Measurements from ENCODE around the gene ACAD10. TPM values are rescaled to one million over a fixed set of nuclear protein-coding genes. Genes with fewer than 3 reads are reported as not detected.

ACAD10 gene
- total RNA-seq, 2 experiments from 2014 or later: 15.0 to 35.3 TPM

- Histone ChIP-seq H3K36me3 (ENCODE audit: insufficient read depth, low read length) (no peaks in the 10 kb centered on the region), H2AFZ (ENCODE audit: low read length) (peak overlapping the region; percentile 77), H3K4me2 (ENCODE audit: low read length) (peak overlapping the region; percentile 63), H4K20me1 (ENCODE audit: insufficient read depth, low read length) (no peaks in the 10 kb centered on the region), H3K4me3 (ENCODE audit: low read depth, low read length, poor library complexity, severe bottlenecking) (peak overlapping the region; percentile 40), H3K9me3 (ENCODE audit: low read length) (no peaks in the 10 kb centered on the region), H3K9me2 (ENCODE audit: insufficient read depth, low read length) (no peaks in the 10 kb centered on the region), H3K4me1 (ENCODE audit: insufficient read depth, low read length, poor library complexity, severe bottlenecking) (peaks cover 85% of the 10 kb centered on the region), H3K27ac (ENCODE audit: low read depth, low read length, poor library complexity, severe bottlenecking) (peak overlapping the region; percentile 88), H3K79me2 (ENCODE audit: insufficient read depth, low read depth, low read length) (no peaks in the 10 kb centered on the region)
- ChIA-PET POLR2A (interaction anchor here (0.6 to 3.5 kb wide), 12 partner anchors 12 to 1458 kb away, joined by 3 to 26 read pairs (median 4); partner anchors contain the start of genes ACAD10 and BRAP), CTCF (ENCODE audit: unreplicated experiment) (no interaction called here)
- intact Hi-C loops (cut with micrococcal nuclease; ENCODE audit: unreplicated experiment): loop anchor here (10.0 kb wide), 1 partner anchor 359 kb away; the partner anchor contains the start of gene SH2B3
- TF ChIP-seq, protein P1, sequence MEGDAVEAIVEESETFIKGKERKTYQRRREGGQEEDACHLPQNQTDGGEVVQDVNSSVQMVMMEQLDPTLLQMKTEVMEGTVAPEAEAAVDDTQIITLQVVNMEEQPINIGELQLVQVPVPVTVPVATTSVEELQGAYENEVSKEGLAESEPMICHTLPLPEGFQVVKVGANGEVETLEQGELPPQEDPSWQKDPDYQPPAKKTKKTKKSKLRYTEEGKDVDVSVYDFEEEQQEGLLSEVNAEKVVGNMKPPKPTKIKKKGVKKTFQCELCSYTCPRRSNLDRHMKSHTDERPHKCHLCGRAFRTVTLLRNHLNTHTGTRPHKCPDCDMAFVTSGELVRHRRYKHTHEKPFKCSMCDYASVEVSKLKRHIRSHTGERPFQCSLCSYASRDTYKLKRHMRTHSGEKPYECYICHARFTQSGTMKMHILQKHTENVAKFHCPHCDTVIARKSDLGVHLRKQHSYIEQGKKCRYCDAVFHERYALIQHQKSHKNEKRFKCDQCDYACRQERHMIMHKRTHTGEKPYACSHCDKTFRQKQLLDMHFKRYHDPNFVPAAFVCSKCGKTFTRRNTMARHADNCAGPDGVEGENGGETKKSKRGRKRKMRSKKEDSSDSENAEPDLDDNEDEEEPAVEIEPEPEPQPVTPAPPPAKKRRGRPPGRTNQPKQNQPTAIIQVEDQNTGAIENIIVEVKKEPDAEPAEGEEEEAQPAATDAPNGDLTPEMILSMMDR (conservative IDR thresholded peaks at IDR 0.05; ENCODE audit: low read length): no peak
- TF ChIP-seq EZH2phosphoT487 (IDR thresholded peaks at IDR 0.05; ENCODE audit: borderline replicate concordance, low read depth, low read length): no peak
- no TSS peak for BruUV-seq (replicated peaks)
- peak; percentile 86 for DNase-seq (ENCODE audit: low spot score)
Observed at GRCh38 chr12:111764120-111764821, 78.4 kb downstream of the ACAD10 start.

GRCh38 chr12:111766608-111767361, 80.9 kb downstream of the ACAD10 start, which contains the start of gene ALDH2:
ALDH2 (plus strand) TSS chr12:111766933; CDS start chr12:111766983, 50 bp downstream.
- TF ChIP-seq EZH2phosphoT487 (IDR thresholded peaks at IDR 0.05; ENCODE audit: borderline replicate concordance, low read depth, low read length): no peak
- TF ChIP-seq, protein P1 (conservative IDR thresholded peaks at IDR 0.05; ENCODE audit: low read length): no peak
- POLR2A ChIA-PET: interaction anchor here (0.8 to 1.4 kb wide), 2 partner anchors 12 to 48 kb away, joined by 3 read pairs; no protein-coding TSS in a partner anchor
- no peaks in the 10 kb centered on the region for H3K9me3 ChIP-seq (ENCODE audit: low read length)
- no TSS peak for BruUV-seq (replicated peaks)
- intact Hi-C loops (cut with micrococcal nuclease; ENCODE audit: unreplicated experiment): loop anchor here (10.0 kb wide), 1 partner anchor 362 kb away; the partner anchor contains the start of gene SH2B3
- no peaks in the 10 kb centered on the region for H4K20me1 ChIP-seq (ENCODE audit: insufficient read depth, low read length)
- H3K4me2 ChIP-seq (ENCODE audit: low read length): peak within 1 kb of the TSS; percentile 63
- peak within 1 kb of the TSS; percentile 64 for H3K4me3 ChIP-seq (ENCODE audit: low read depth, low read length, poor library complexity, severe bottlenecking)
- no peaks in the 10 kb centered on the region for H3K36me3 ChIP-seq (ENCODE audit: insufficient read depth, low read length)
- DNase-seq (ENCODE audit: low spot score): peak; percentile 69
- H3K79me2 ChIP-seq (ENCODE audit: insufficient read depth, low read depth, low read length): no peaks in the 10 kb centered on the region
- H3K4me1 ChIP-seq (ENCODE audit: insufficient read depth, low read length, poor library complexity, severe bottlenecking): peaks cover 60% of the 10 kb centered on the region
- H2AFZ ChIP-seq (ENCODE audit: low read length): peak within 1 kb of the TSS; percentile 43; the same call in 1 of the 2 replicates
- H3K9me2 ChIP-seq (ENCODE audit: insufficient read depth, low read length): no peaks in the 10 kb centered on the region
- H3K27ac ChIP-seq (ENCODE audit: low read depth, low read length, poor library complexity, severe bottlenecking): peak within 1 kb of the TSS; percentile 88
- CTCF ChIA-PET (ENCODE audit: unreplicated experiment): no interaction called here
